Sigmoid colon (tissue), 7 donors: Measurements from ENCODE around the gene UQCRH. TPM values are rescaled to one million over a fixed set of nuclear protein-coding genes. Genes with fewer than 3 reads are reported as not detected.
A peak's percentile ranks its signal among the peaks of the same experiment; 100 is the strongest.

ENCODE experiments used
- DNase-seq: peaks from one replicate; pipeline ENCODE4 v3.0.0-alpha.2; 2019
- H3K27ac ChIP-seq, 4 donors: fragments of 200-600 bp; sonication (generic); one replicate each; pipeline ENCODE4 v1.5.1; 2016 to 2019; ENCODE audit warnings: mild to moderate bottlenecking in 1 of 4
- H3K27me3 ChIP-seq, 3 donors: fragments of 200-600 bp; sonication (generic); one replicate each; pipeline ENCODE4 v1.5.1; 2019; ENCODE audit warnings: mild to moderate bottlenecking in 1 of 3
- H3K36me3 ChIP-seq, 4 donors: fragments of 200-600 bp; sonication (generic); one replicate each; pipeline ENCODE4 v1.5.1; 2016 to 2019
- H3K4me1 ChIP-seq, 4 donors: fragments of 200-600 bp; sonication (generic); one replicate each; pipeline ENCODE4 v1.5.1; 2017 to 2019
- H3K4me3 ChIP-seq, 4 donors: fragments of 200-600 bp; sonication (generic); one replicate each; pipeline ENCODE4 v1.5.1; 2017 to 2019; ENCODE audit warnings: mild to moderate bottlenecking in 2 of 4, moderate library complexity in 1 of 4
- H3K9me3 ChIP-seq, 4 donors: fragments of 200-600 bp in 3 of 4; sonication (generic) in 3 of 4; one replicate each; pipeline versions ENCODE4 v1.5.1 to v1.6.1; 2013 to 2019
- CTCF ChIP-seq, 4 experiments: fragments of 450-650 bp in 3 of 4; fragments of 200-600 bp in 1 of 4; IDR thresholded peaks; one replicate each; pipeline ENCODE4 v1.5.1; 2016 to 2019; ENCODE audit warnings: antibody characterized with exemption in 4 of 4, mild to moderate bottlenecking in 3 of 4, moderate library complexity in 2 of 4
- EP300 ChIP-seq, 4 donors: sonication (generic); formaldehyde crosslinking; IDR thresholded peaks; one replicate each; pipeline ENCODE4 v1.6.1; 2017; ENCODE audit warnings: antibody characterized with exemption in 4 of 4
- POLR2A ChIP-seq, 2 donors: fragments of 450-650 bp; IDR thresholded peaks; one replicate each; pipeline ENCODE4 v1.6.1; 2016; ENCODE audit warnings: antibody characterized with exemption in 2 of 2, mild to moderate bottlenecking in 2 of 2, moderate library complexity in 2 of 2
- POLR2AphosphoS5 ChIP-seq, 4 donors: sonication (generic); formaldehyde crosslinking; IDR thresholded peaks; one replicate each; pipeline ENCODE4 v1.6.1; 2017; ENCODE audit warnings: antibody characterized with exemption in 4 of 4
- WGBS, 2 donors: extraction: QIAGEN DNeasy Blood & Tissue Kit; methylation state at CpG; one replicate each; pipeline ENCODE4 v1.1.7; 2013; 5-methylcytosine and 5-hydroxymethylcytosine counted together
- intact Hi-C: fragments of 100-400 bp; cut with DNase I; formaldehyde crosslinking; loops from one replicate; pipeline ENCODE4 v1.15.1; 2023
- polyA plus RNA-seq, 3 donors: library from polyadenylated mRNA; stranded (reverse); fragments of 200-250 nt; gene quantifications; one replicate each; pipeline ENCODE4 v1.2.3, GENCODE V29; 2013
- total RNA-seq, 4 donors: library from RNA; depleted of rRNA; stranded (reverse); fragments of >200 nt; gene quantifications; one replicate each; pipeline ENCODE4 v1.1.0, GENCODE V29; 2016
- donor health status: healthy with polysubstance abuse.
- donor health status: Bipolar disorder and iron deficiency.
- donor health status: healthy.

Gene UQCRH
- total and polyA plus RNA-seq, 7 donors, result 414 to 1,339 (median 610) TPM

- WGBS, 2 donors, result 90 to 92% methylated on average over 2 of the region's 2 CpGs
- intact Hi-C loops, result no loop called here
Observed at GRCh38 chr1:46263146-46263545, 40.4 kb upstream of the UQCRH start.

GRCh38 chr1:46268578-46268977 is 34.9 kb upstream of the UQCRH start:
- Histone ChIP-seq H3K9me3 (no peaks in the 10 kb centered on the region), H3K4me3 (no peak overlapping the region), H3K27me3 (no peaks in the 10 kb centered on the region), H3K4me1 (no peaks in the 10 kb centered on the region), H3K27ac (no peak overlapping the region), H3K36me3 (no peaks in the 10 kb centered on the region)
- DNase-seq, result no peak
- 92 to 97% methylated on average over 1 of the region's 1 CpG for WGBS, 2 donors
- no peak for TF ChIP-seq POLR2A (IDR thresholded peaks at IDR 0.05)
- TF ChIP-seq CTCF (IDR thresholded peaks at IDR 0.05), result no peak
- TF ChIP-seq POLR2AphosphoS5 (IDR thresholded peaks at IDR 0.05), result no peak
- no peak for TF ChIP-seq EP300 (IDR thresholded peaks at IDR 0.05)
- intact Hi-C loops, result no loop called here

More at GRCh38 chr1:46263146-46263545, 40.4 kb upstream of the UQCRH start:
- H3K9me3 ChIP-seq, result no peaks in the 10 kb centered on the region
- TF ChIP-seq CTCF (IDR thresholded peaks at IDR 0.05) (no peak), POLR2AphosphoS5 (IDR thresholded peaks at IDR 0.05) (no peak), EP300 (IDR thresholded peaks at IDR 0.05) (no peak)
- DNase-seq, result no peak
- H3K36me3 ChIP-seq, result no peaks in the 10 kb centered on the region
- no peak overlapping the region for H3K27ac ChIP-seq
- H3K4me1 ChIP-seq, result no peaks in the 10 kb centered on the region
- no peak overlapping the region for H3K4me3 ChIP-seq
- no peaks in the 10 kb centered on the region for H3K27me3 ChIP-seq

- intact Hi-C loops, result no loop called here
- H3K27me3 ChIP-seq, result no peaks in the 10 kb centered on the region
- no peaks in the 10 kb centered on the region for H3K9me3 ChIP-seq
- TF ChIP-seq POLR2AphosphoS5 (IDR thresholded peaks at IDR 0.05) (peak in 1 of 4 donors; percentile 7), CTCF (IDR thresholded peaks at IDR 0.05) (no peak), POLR2A (IDR thresholded peaks at IDR 0.05) (no peak), EP300 (IDR thresholded peaks at IDR 0.05) (no peak)
- H3K36me3 ChIP-seq, result peaks cover 0 to 20% (median under 1%) of the 10 kb centered on the region in 4 donors
- WGBS, 2 donors, result 97 to 98% methylated on average over 6 of the region's 6 CpGs
- no peak overlapping the region for H3K27ac ChIP-seq
- no peaks in the 10 kb centered on the region for H3K4me1 ChIP-seq
- no peak overlapping the region for H3K4me3 ChIP-seq
- no peak for DNase-seq
Observed at GRCh38 chr1:46274225-46275029, 29.1 kb upstream of the UQCRH start.

GRCh38 chr1:46275030-46275337 is 28.5 kb upstream of the UQCRH start:
- Histone ChIP-seq H3K27ac (no peak overlapping the region), H3K4me1 (no peaks in the 10 kb centered on the region), H3K27me3 (no peaks in the 10 kb centered on the region), H3K36me3 (peaks cover under 1 to 26% (median 5%) of the 10 kb centered on the region in 4 donors), H3K9me3 (no peaks in the 10 kb centered on the region), H3K4me3 (no peak overlapping the region)
- WGBS, 2 donors, result 95 to 96% methylated on average over 6 of the region's 6 CpGs
- TF ChIP-seq EP300 (IDR thresholded peaks at IDR 0.05) (no peak), POLR2AphosphoS5 (IDR thresholded peaks at IDR 0.05) (peak in 1 of 4 donors; percentile 5)
- DNase-seq, result no peak
- intact Hi-C loops, result no loop called here

GRCh38 chr1:46277658-46278373 is 25.7 kb upstream of the UQCRH start:
- H3K9me3 ChIP-seq, result no peaks in the 10 kb centered on the region
- peaks cover 12 to 54% (median 24%) of the 10 kb centered on the region in 4 donors for H3K36me3 ChIP-seq
- no peaks in the 10 kb centered on the region for H3K27me3 ChIP-seq
- H3K4me1 ChIP-seq, result no peaks in the 10 kb centered on the region
- no peak for DNase-seq
- WGBS, 2 donors, result 91% methylated on average over 14 of the region's 14 CpGs
- TF ChIP-seq EP300 (IDR thresholded peaks at IDR 0.05) (no peak), POLR2AphosphoS5 (IDR thresholded peaks at IDR 0.05) (no peak), POLR2A (IDR thresholded peaks at IDR 0.05) (no peak), CTCF (IDR thresholded peaks at IDR 0.05) (no peak)
- H3K27ac ChIP-seq, result no peak overlapping the region
- H3K4me3 ChIP-seq, result no peak overlapping the region
- intact Hi-C loops, result no loop called here
